ENCODE measurements around the gene FAN1. TPM values are rescaled to one million over a fixed set of nuclear protein-coding genes. Genes with fewer than 3 reads are reported as not detected.

Gene FAN1
- total and polyA plus RNA-seq, 2 donors (not counting 1 experiment from before 2014, with no cell fraction given), result 10.6 to 21.3 TPM

DNA sequence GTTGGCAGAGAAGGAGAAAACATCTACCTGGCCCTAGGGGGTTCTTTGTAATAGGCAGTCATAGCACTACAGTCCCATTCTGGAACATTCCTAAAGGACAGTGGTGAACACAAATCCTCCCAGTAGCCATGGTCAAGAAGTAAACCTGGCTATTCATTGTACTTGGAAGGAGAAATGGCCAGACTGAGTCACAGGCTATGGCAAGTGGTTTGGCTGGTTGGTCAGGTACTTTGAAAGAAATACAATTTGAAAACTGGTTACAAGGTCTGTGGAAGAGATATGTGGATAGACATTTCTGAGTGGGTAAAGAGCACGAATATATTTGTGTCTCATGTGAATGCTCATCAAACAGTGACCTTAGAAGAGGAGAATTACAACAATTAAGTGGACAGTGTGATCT, 33.0 kb upstream of the FAN1 start:
- ChIA-PET POLR2A (no interaction called here), CTCF (no interaction called here)
- Mint-ChIP-seq H3K27me3 (no peaks in the 10 kb centered on the region), H3K27ac (no peak overlapping the region), H3K9me3 (ENCODE audit: insufficient read depth) (no peaks in the 10 kb centered on the region), H3K4me1 (no peaks in the 10 kb centered on the region), H3K4me3 (no peak overlapping the region)
- intact Hi-C loops (cut with micrococcal nuclease), result no loop called here
- no peaks in the 10 kb centered on the region for H3K79me2 ChIP-seq (ENCODE audit: control insufficient read depth, insufficient read depth, low read length)
- no peak overlapping the region for H3K9ac ChIP-seq (ENCODE audit: low read length)
- H4K20me1 ChIP-seq (ENCODE audit: control insufficient read depth, insufficient read depth, low read length, poor library complexity, severe bottlenecking), result no peaks in the 10 kb centered on the region
- TF ChIP-seq, protein P1, sequence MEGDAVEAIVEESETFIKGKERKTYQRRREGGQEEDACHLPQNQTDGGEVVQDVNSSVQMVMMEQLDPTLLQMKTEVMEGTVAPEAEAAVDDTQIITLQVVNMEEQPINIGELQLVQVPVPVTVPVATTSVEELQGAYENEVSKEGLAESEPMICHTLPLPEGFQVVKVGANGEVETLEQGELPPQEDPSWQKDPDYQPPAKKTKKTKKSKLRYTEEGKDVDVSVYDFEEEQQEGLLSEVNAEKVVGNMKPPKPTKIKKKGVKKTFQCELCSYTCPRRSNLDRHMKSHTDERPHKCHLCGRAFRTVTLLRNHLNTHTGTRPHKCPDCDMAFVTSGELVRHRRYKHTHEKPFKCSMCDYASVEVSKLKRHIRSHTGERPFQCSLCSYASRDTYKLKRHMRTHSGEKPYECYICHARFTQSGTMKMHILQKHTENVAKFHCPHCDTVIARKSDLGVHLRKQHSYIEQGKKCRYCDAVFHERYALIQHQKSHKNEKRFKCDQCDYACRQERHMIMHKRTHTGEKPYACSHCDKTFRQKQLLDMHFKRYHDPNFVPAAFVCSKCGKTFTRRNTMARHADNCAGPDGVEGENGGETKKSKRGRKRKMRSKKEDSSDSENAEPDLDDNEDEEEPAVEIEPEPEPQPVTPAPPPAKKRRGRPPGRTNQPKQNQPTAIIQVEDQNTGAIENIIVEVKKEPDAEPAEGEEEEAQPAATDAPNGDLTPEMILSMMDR (IDR thresholded peaks at IDR 0.05), result no peak
- TF ChIP-seq EZH2 (IDR thresholded peaks at IDR 0.05; ENCODE audit: borderline replicate concordance, insufficient read depth, low read depth, low read length, poor library complexity, severe bottlenecking), result no peak
- H3K9me3 ChIP-seq (ENCODE audit: control extremely low read depth in 1 of 3, control insufficient read depth in 2 of 3, insufficient read depth in 1 of 3, low read length in 2 of 3), result no peaks in the 10 kb centered on the region
- DNase-seq, result no peak
- no peaks in the 10 kb centered on the region for H3K36me3 ChIP-seq (replicated peaks in 1 of 2; ENCODE audit: control extremely low read depth in 1 of 2, control insufficient read depth in 1 of 2, extremely low read depth in 1 of 2, insufficient read depth in 2 of 2, low read length in 1 of 2)
- no peak for ATAC-seq (ENCODE audit: low read depth)
- H3K4me2 ChIP-seq (replicated peaks; ENCODE audit: low read depth, low read length, poor library complexity, severe bottlenecking), result no peak overlapping the region
- no peaks in the 10 kb centered on the region for H3K27me3 ChIP-seq (replicated peaks in 1 of 4; ENCODE audit: control extremely low read depth in 1 of 4, control insufficient read depth in 3 of 4, insufficient read depth in 4 of 4, low read length in 3 of 4)
- 86% methylated on average over 1 of the region's 1 CpG for WGBS (ENCODE audit: insufficient coverage)
- H3K27ac ChIP-seq (ENCODE audit: low read length in 2 of 2), result no peak overlapping the region
- H3K4me1 ChIP-seq (ENCODE audit: control insufficient read depth in 2 of 2, insufficient read depth in 2 of 2, low read length in 2 of 2), result no peaks in the 10 kb centered on the region
- no peak overlapping the region for H2AFZ ChIP-seq (ENCODE audit: insufficient read depth, low read depth, low read length, poor library complexity, severe bottlenecking)
- H3K4me3 ChIP-seq (ENCODE audit: control extremely low read depth in 1 of 5, extremely low read depth in 1 of 5, insufficient read depth in 1 of 5, low read depth in 2 of 5, low read length in 4 of 5), result no peak overlapping the region

DNA sequence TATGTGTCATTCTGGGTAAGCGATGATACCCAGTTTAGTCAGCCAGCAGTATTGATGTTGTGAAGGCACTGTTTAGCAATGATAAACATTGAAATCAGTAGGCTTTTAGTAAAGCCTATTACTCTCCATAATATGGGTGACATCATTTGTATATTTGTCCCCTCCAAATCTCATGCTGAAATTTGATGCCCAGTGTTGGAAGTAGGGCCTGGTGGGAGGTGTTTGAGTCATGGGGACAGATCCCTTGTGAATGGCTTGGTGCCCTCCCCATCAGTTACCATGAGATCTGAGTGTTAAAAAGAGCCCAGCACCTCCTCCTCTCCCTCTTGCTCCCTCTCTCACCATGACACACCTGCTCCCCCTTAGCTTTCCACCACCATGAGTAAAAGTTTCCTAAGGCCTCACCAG, 31.4 kb upstream of the FAN1 start:
- Histone ChIP-seq H4K20me1 (ENCODE audit: control insufficient read depth, insufficient read depth, low read length, poor library complexity, severe bottlenecking) (no peaks in the 10 kb centered on the region), H3K9me3 (ENCODE audit: control extremely low read depth in 1 of 3, control insufficient read depth in 2 of 3, insufficient read depth in 1 of 3, low read length in 2 of 3) (no peaks in the 10 kb centered on the region), H3K4me3 (ENCODE audit: control extremely low read depth in 1 of 5, extremely low read depth in 1 of 5, insufficient read depth in 1 of 5, low read depth in 2 of 5, low read length in 4 of 5) (no peak overlapping the region), H3K4me1 (ENCODE audit: control insufficient read depth in 2 of 2, insufficient read depth in 2 of 2, low read length in 2 of 2) (no peaks in the 10 kb centered on the region), H3K4me2 (replicated peaks; ENCODE audit: low read depth, low read length, poor library complexity, severe bottlenecking) (no peak overlapping the region), H3K36me3 (replicated peaks in 1 of 2; ENCODE audit: control extremely low read depth in 1 of 2, control insufficient read depth in 1 of 2, extremely low read depth in 1 of 2, insufficient read depth in 2 of 2, low read length in 1 of 2) (no peaks in the 10 kb centered on the region), H3K27ac (ENCODE audit: low read length in 2 of 2) (no peak overlapping the region), H2AFZ (ENCODE audit: insufficient read depth, low read depth, low read length, poor library complexity, severe bottlenecking) (no peak overlapping the region), H3K79me2 (ENCODE audit: control insufficient read depth, insufficient read depth, low read length) (no peaks in the 10 kb centered on the region), H3K9ac (ENCODE audit: low read length) (no peak overlapping the region), H3K27me3 (replicated peaks in 1 of 4; ENCODE audit: control extremely low read depth in 1 of 4, control insufficient read depth in 3 of 4, insufficient read depth in 4 of 4, low read length in 3 of 4) (no peaks in the 10 kb centered on the region)
- intact Hi-C loops (cut with micrococcal nuclease), result no loop called here
- DNase-seq, result no peak
- Mint-ChIP-seq H3K27me3 (no peaks in the 10 kb centered on the region), H3K4me3 (no peak overlapping the region), H3K27ac (no peak overlapping the region), H3K9me3 (ENCODE audit: insufficient read depth) (no peaks in the 10 kb centered on the region), H3K4me1 (no peaks in the 10 kb centered on the region)
- POLR2A ChIA-PET, result no interaction called here
- TF ChIP-seq, protein P1 (IDR thresholded peaks at IDR 0.05), result no peak
- no peak for TF ChIP-seq EZH2 (IDR thresholded peaks at IDR 0.05; ENCODE audit: borderline replicate concordance, insufficient read depth, low read depth, low read length, poor library complexity, severe bottlenecking)
- CTCF ChIA-PET, result no interaction called here
- no CpG with 5 or more reads among the region's 1 CpG for WGBS (ENCODE audit: insufficient coverage)
- ATAC-seq (ENCODE audit: low read depth), result no peak

All from B cell (primary cell).